ENCODE data around the gene TC2N. TPM values are rescaled to one million over a fixed set of nuclear protein-coding genes. Genes with fewer than 3 reads are reported as not detected.

TC2N gene
- 0.22 and 0.25 TPM in 2 replicates for total RNA-seq (2012; rRNA removed)

- peaks cover 27% of the 10 kb centered on the region for H3K36me3 ChIP-seq (ENCODE audit: insufficient read depth, low read length)
- H3K9ac ChIP-seq (ENCODE audit: low read depth, low read length), result no peak within 1 kb of the TSS
- no peaks in the 10 kb centered on the region for H3K9me3 ChIP-seq (replicated peaks; ENCODE audit: low read length)
- no peak within 1 kb of the TSS for H3K4me3 ChIP-seq (ENCODE audit: low read length)
- no peaks in the 10 kb centered on the region for H3K27me3 ChIP-seq (ENCODE audit: control insufficient read depth, insufficient read depth, low read length)
- H3K4me1 ChIP-seq (ENCODE audit: control insufficient read depth, insufficient read depth, low read length), result peaks cover 5% of the 10 kb centered on the region
- no peak within 1 kb of the TSS for H3K4me2 ChIP-seq (ENCODE audit: low read length)
These were observed at the start of gene TC2N for GRCh38 chr14:91867316-91867988. Gene TC2N (minus strand): TSS chr14:91867536. CDS start chr14:91813769, 53,767 bp downstream.

- Histone ChIP-seq H3K27me3 (ENCODE audit: control insufficient read depth, insufficient read depth, low read length) (no peaks in the 10 kb centered on the region), H3K4me2 (ENCODE audit: low read length) (peak overlapping the region; percentile 32), H3K9me3 (replicated peaks; ENCODE audit: low read length) (no peaks in the 10 kb centered on the region), H3K4me3 (ENCODE audit: low read length) (no peak overlapping the region), H3K36me3 (ENCODE audit: insufficient read depth, low read length) (peaks cover 8% of the 10 kb centered on the region), H3K9ac (ENCODE audit: low read depth, low read length) (no peak overlapping the region), H3K4me1 (ENCODE audit: control insufficient read depth, insufficient read depth, low read length) (peaks cover 6% of the 10 kb centered on the region)
These were observed 44.7 kb upstream of the TC2N start for GRCh38 chr14:91912035-91912434.

GRCh38 chr14:91911474-91912032 lies 44.2 kb upstream of the TC2N start:
- H3K4me3 ChIP-seq (ENCODE audit: low read length), result no peak overlapping the region
- H3K9me3 ChIP-seq (replicated peaks; ENCODE audit: low read length), result no peaks in the 10 kb centered on the region

GRCh38 chr14:91910196-91910595 lies 42.9 kb upstream of the TC2N start:
- Histone ChIP-seq H3K4me3 (ENCODE audit: low read length) (no peak overlapping the region), H3K4me2 (ENCODE audit: low read length) (no peak overlapping the region), H3K9ac (ENCODE audit: low read depth, low read length) (no peak overlapping the region), H3K36me3 (ENCODE audit: insufficient read depth, low read length) (peaks cover 5% of the 10 kb centered on the region), H3K27me3 (ENCODE audit: control insufficient read depth, insufficient read depth, low read length) (no peaks in the 10 kb centered on the region), H3K4me1 (ENCODE audit: control insufficient read depth, insufficient read depth, low read length) (peaks cover 6% of the 10 kb centered on the region), H3K9me3 (replicated peaks; ENCODE audit: low read length) (no peaks in the 10 kb centered on the region)

More at GRCh38 chr14:91911474-91912032, 44.2 kb upstream of the TC2N start:
- H3K4me2 ChIP-seq (ENCODE audit: low read length), result peak overlapping the region; percentile 32
- no peak overlapping the region for H3K9ac ChIP-seq (ENCODE audit: low read depth, low read length)
- H3K36me3 ChIP-seq (ENCODE audit: insufficient read depth, low read length), result peaks cover 8% of the 10 kb centered on the region
- H3K27me3 ChIP-seq (ENCODE audit: control insufficient read depth, insufficient read depth, low read length), result no peaks in the 10 kb centered on the region
- peaks cover 6% of the 10 kb centered on the region for H3K4me1 ChIP-seq (ENCODE audit: control insufficient read depth, insufficient read depth, low read length)

GRCh38 chr14:91906374-91906773 lies 39.0 kb upstream of the TC2N start:
- H3K36me3 ChIP-seq (ENCODE audit: insufficient read depth, low read length), result peaks cover 5% of the 10 kb centered on the region
- no peak overlapping the region for H3K4me2 ChIP-seq (ENCODE audit: low read length)
- no peaks in the 10 kb centered on the region for H3K27me3 ChIP-seq (ENCODE audit: control insufficient read depth, insufficient read depth, low read length)

GRCh38 chr14:91904956-91905645 lies 37.8 kb upstream of the TC2N start:
- H3K4me3 ChIP-seq (ENCODE audit: low read length), result no peak overlapping the region
- peaks cover 5% of the 10 kb centered on the region for H3K36me3 ChIP-seq (ENCODE audit: insufficient read depth, low read length)
- no peaks in the 10 kb centered on the region for H3K9me3 ChIP-seq (replicated peaks; ENCODE audit: low read length)
- peaks cover 14% of the 10 kb centered on the region for H3K4me1 ChIP-seq (ENCODE audit: control insufficient read depth, insufficient read depth, low read length)
- no peaks in the 10 kb centered on the region for H3K27me3 ChIP-seq (ENCODE audit: control insufficient read depth, insufficient read depth, low read length)
- H3K4me2 ChIP-seq (ENCODE audit: low read length), result no peak overlapping the region
- H3K9ac ChIP-seq (ENCODE audit: low read depth, low read length), result no peak overlapping the region

More at GRCh38 chr14:91906374-91906773, 39.0 kb upstream of the TC2N start:
- Histone ChIP-seq H3K9me3 (replicated peaks; ENCODE audit: low read length) (no peaks in the 10 kb centered on the region), H3K4me1 (ENCODE audit: control insufficient read depth, insufficient read depth, low read length) (peaks cover 8% of the 10 kb centered on the region), H3K4me3 (ENCODE audit: low read length) (no peak overlapping the region), H3K9ac (ENCODE audit: low read depth, low read length) (no peak overlapping the region)

- Histone ChIP-seq H3K4me3 (ENCODE audit: low read length) (no peak overlapping the region), H3K27me3 (ENCODE audit: control insufficient read depth, insufficient read depth, low read length) (no peaks in the 10 kb centered on the region), H3K9ac (ENCODE audit: low read depth, low read length) (no peak overlapping the region), H3K9me3 (replicated peaks; ENCODE audit: low read length) (no peaks in the 10 kb centered on the region), H3K36me3 (ENCODE audit: insufficient read depth, low read length) (peaks cover 5% of the 10 kb centered on the region), H3K4me2 (ENCODE audit: low read length) (no peak overlapping the region), H3K4me1 (ENCODE audit: control insufficient read depth, insufficient read depth, low read length) (peaks cover 20% of the 10 kb centered on the region)
These were observed 37.1 kb upstream of the TC2N start for GRCh38 chr14:91904483-91904882.

- Histone ChIP-seq H3K36me3 (ENCODE audit: insufficient read depth, low read length) (peaks cover 2% of the 10 kb centered on the region), H3K4me3 (ENCODE audit: low read length) (no peak overlapping the region), H3K4me1 (ENCODE audit: control insufficient read depth, insufficient read depth, low read length) (peaks cover 32% of the 10 kb centered on the region), H3K4me2 (ENCODE audit: low read length) (no peak overlapping the region), H3K27me3 (ENCODE audit: control insufficient read depth, insufficient read depth, low read length) (no peaks in the 10 kb centered on the region), H3K9me3 (replicated peaks; ENCODE audit: low read length) (no peaks in the 10 kb centered on the region), H3K9ac (ENCODE audit: low read depth, low read length) (no peak overlapping the region)
These were observed 35.7 kb upstream of the TC2N start for GRCh38 chr14:91903070-91903469.

- H3K36me3 ChIP-seq (ENCODE audit: insufficient read depth, low read length), result no peaks in the 10 kb centered on the region
- H3K9ac ChIP-seq (ENCODE audit: low read depth, low read length), result no peak overlapping the region
- no peaks in the 10 kb centered on the region for H3K27me3 ChIP-seq (ENCODE audit: control insufficient read depth, insufficient read depth, low read length)
- no peaks in the 10 kb centered on the region for H3K9me3 ChIP-seq (replicated peaks; ENCODE audit: low read length)
- no peak overlapping the region for H3K4me3 ChIP-seq (ENCODE audit: low read length)
- H3K4me1 ChIP-seq (ENCODE audit: control insufficient read depth, insufficient read depth, low read length), result peaks cover 39% of the 10 kb centered on the region
- no peak overlapping the region for H3K4me2 ChIP-seq (ENCODE audit: low read length)
These were observed 35.0 kb upstream of the TC2N start for GRCh38 chr14:91902336-91902735.

GRCh38 chr14:91901449-91902226 lies 34.3 kb upstream of the TC2N start:
- Histone ChIP-seq H3K4me3 (ENCODE audit: low read length) (no peak overlapping the region), H3K27me3 (ENCODE audit: control insufficient read depth, insufficient read depth, low read length) (no peaks in the 10 kb centered on the region), H3K4me2 (ENCODE audit: low read length) (no peak overlapping the region), H3K9ac (ENCODE audit: low read depth, low read length) (no peak overlapping the region), H3K9me3 (replicated peaks; ENCODE audit: low read length) (no peaks in the 10 kb centered on the region), H3K4me1 (ENCODE audit: control insufficient read depth, insufficient read depth, low read length) (peaks cover 46% of the 10 kb centered on the region), H3K36me3 (ENCODE audit: insufficient read depth, low read length) (no peaks in the 10 kb centered on the region)

- no peak overlapping the region for H3K4me3 ChIP-seq (ENCODE audit: low read length)
- peaks cover 51% of the 10 kb centered on the region for H3K4me1 ChIP-seq (ENCODE audit: control insufficient read depth, insufficient read depth, low read length)
- H3K36me3 ChIP-seq (ENCODE audit: insufficient read depth, low read length), result no peaks in the 10 kb centered on the region
- no peaks in the 10 kb centered on the region for H3K27me3 ChIP-seq (ENCODE audit: control insufficient read depth, insufficient read depth, low read length)
- no peaks in the 10 kb centered on the region for H3K9me3 ChIP-seq (replicated peaks; ENCODE audit: low read length)
- no peak overlapping the region for H3K9ac ChIP-seq (ENCODE audit: low read depth, low read length)
- peak overlapping the region; percentile 46 for H3K4me2 ChIP-seq (ENCODE audit: low read length)
These were observed 32.5 kb upstream of the TC2N start for GRCh38 chr14:91899806-91900205.
